Neuronal stem cell (in vitro differentiated cells): ENCODE measurements around the gene EYS.

Source experiments
- DNase-seq: peaks from one replicate; pipeline ENCODE4 v3.0.0-alpha.2; 2013; ENCODE audit warnings: low spot score
- H2AFZ ChIP-seq: one replicate; pipeline ENCODE4 v1.6.1; 2013; ENCODE audit warnings: mild to moderate bottlenecking, low read length, inconsistent platforms
- H2AK5ac ChIP-seq: 2 replicates; pipeline ENCODE4 v1.6.1; 2013; ENCODE audit warnings: low read depth, mild to moderate bottlenecking, inconsistent platforms, low read length, moderate library complexity, mixed read lengths
- H2BK120ac ChIP-seq: 2 replicates; pipeline ENCODE4 v1.6.1; 2013; ENCODE audit warnings: low read depth, mild to moderate bottlenecking, inconsistent platforms, low read length, moderate library complexity, mixed read lengths
- H2BK12ac ChIP-seq: one replicate; pipeline ENCODE4 v1.6.1; 2013; ENCODE audit warnings: low read length, inconsistent platforms
- H2BK15ac ChIP-seq: 2 replicates; pipeline ENCODE4 v1.6.1; 2013; ENCODE audit warnings: mild to moderate bottlenecking, low read length, inconsistent platforms, mixed read lengths
- H2BK5ac ChIP-seq: one replicate; pipeline ENCODE4 v1.6.1; 2013; ENCODE audit warnings: inconsistent platforms, mild to moderate bottlenecking, low read length, moderate library complexity
- H3K14ac ChIP-seq: one replicate; pipeline ENCODE4 v1.6.1; 2013; ENCODE audit warnings: low read length, inconsistent platforms
- H3K18ac ChIP-seq: 2 replicates; pipeline ENCODE4 v1.6.1; 2013; ENCODE audit warnings: low read length, inconsistent platforms
- H3K23ac ChIP-seq: 2 replicates; pipeline ENCODE4 v1.6.1; 2013; ENCODE audit warnings: low read depth, mild to moderate bottlenecking, mixed read lengths, low read length, inconsistent platforms; ENCODE audit not compliant: poor library complexity
- H3K27ac ChIP-seq: replicated peaks from 3 replicates; pipeline ENCODE4 v1.5.1; 2013; ENCODE audit warnings: low read length, inconsistent platforms
- H3K27me3 ChIP-seq, 3 experiments: 2 replicates each; pipeline ENCODE4 v1.6.1; 2013; ENCODE audit warnings: low read length in 3 of 3, mild to moderate bottlenecking in 2 of 3, inconsistent platforms in 1 of 3, low read depth in 1 of 3, mixed read lengths in 1 of 3, moderate library complexity in 1 of 3; ENCODE audit not compliant: control insufficient read depth in 3 of 3, insufficient read depth in 3 of 3
- H3K36me3 ChIP-seq, 2 donors: replicated peaks in 1 of 2; 2 replicates each; pipeline ENCODE4 v1.6.1; 2013; ENCODE audit warnings: low read length in 2 of 2; ENCODE audit not compliant: control insufficient read depth in 2 of 2, insufficient read depth in 2 of 2
- H3K4ac ChIP-seq: 2 replicates; pipeline ENCODE4 v1.6.1; 2013; ENCODE audit warnings: inconsistent platforms, mild to moderate bottlenecking, low read length, moderate library complexity
- H3K4me1 ChIP-seq, 2 donors: 1 replicate in 1 of 2; 2 replicates in 1 of 2; pipeline ENCODE4 v1.6.1; 2013; ENCODE audit warnings: low read length in 2 of 2, low read depth in 1 of 2; ENCODE audit not compliant: control insufficient read depth in 2 of 2, insufficient read depth in 1 of 2
- H3K4me2 ChIP-seq: one replicate; pipeline ENCODE4 v1.6.1; 2013; ENCODE audit warnings: mild to moderate bottlenecking, low read length, inconsistent platforms; ENCODE audit not compliant: insufficient read depth, poor library complexity, severe bottlenecking
- H3K4me3 ChIP-seq, 2 donors: 2 replicates each; pipeline ENCODE4 v1.5.1; 2013; ENCODE audit warnings: low read length in 2 of 2, mild to moderate bottlenecking in 2 of 2, inconsistent platforms in 1 of 2, moderate library complexity in 1 of 2
- H3K79me1 ChIP-seq: one replicate; pipeline ENCODE4 v1.6.1; 2013; ENCODE audit warnings: low read depth, mild to moderate bottlenecking, inconsistent platforms, low read length, moderate library complexity
- H3K9ac ChIP-seq: one replicate; pipeline ENCODE4 v1.6.1; 2013; ENCODE audit warnings: mild to moderate bottlenecking, low read depth, low read length, inconsistent platforms; ENCODE audit not compliant: poor library complexity
- H3K9me3 ChIP-seq, 2 donors: replicated peaks in 1 of 2; 2 replicates each; pipeline versions ENCODE3 to v1.6.1; 2013; ENCODE audit warnings: low read length in 2 of 2, mild to moderate bottlenecking in 2 of 2, inconsistent platforms in 1 of 2, low read depth in 1 of 2, mixed read lengths in 1 of 2, moderate library complexity in 1 of 2; ENCODE audit not compliant: control insufficient read depth in 2 of 2, insufficient read depth in 1 of 2
- H4K8ac ChIP-seq: one replicate; pipeline ENCODE4 v1.6.1; 2013; ENCODE audit warnings: low read depth, mild to moderate bottlenecking, inconsistent platforms, low read length, moderate library complexity
- H4K91ac ChIP-seq: one replicate; pipeline ENCODE4 v1.6.1; 2013; ENCODE audit warnings: low read length, low read depth, mild to moderate bottlenecking, inconsistent platforms; ENCODE audit not compliant: poor library complexity
- WGBS, 2 donors: extraction: QIAGEN DNeasy Blood & Tissue Kit; methylation state at CpG; one replicate each; pipeline ENCODE4 v1.1.7; 2013; ENCODE audit warnings: missing lambda C conversion rate in 2 of 2, mixed read lengths in 1 of 2; ENCODE audit not compliant: insufficient read length in 2 of 2, insufficient replicate concordance in 1 of 2; ENCODE audit errors: extremely low coverage in 2 of 2; 5-methylcytosine and 5-hydroxymethylcytosine counted together

EYS gene

DNA sequence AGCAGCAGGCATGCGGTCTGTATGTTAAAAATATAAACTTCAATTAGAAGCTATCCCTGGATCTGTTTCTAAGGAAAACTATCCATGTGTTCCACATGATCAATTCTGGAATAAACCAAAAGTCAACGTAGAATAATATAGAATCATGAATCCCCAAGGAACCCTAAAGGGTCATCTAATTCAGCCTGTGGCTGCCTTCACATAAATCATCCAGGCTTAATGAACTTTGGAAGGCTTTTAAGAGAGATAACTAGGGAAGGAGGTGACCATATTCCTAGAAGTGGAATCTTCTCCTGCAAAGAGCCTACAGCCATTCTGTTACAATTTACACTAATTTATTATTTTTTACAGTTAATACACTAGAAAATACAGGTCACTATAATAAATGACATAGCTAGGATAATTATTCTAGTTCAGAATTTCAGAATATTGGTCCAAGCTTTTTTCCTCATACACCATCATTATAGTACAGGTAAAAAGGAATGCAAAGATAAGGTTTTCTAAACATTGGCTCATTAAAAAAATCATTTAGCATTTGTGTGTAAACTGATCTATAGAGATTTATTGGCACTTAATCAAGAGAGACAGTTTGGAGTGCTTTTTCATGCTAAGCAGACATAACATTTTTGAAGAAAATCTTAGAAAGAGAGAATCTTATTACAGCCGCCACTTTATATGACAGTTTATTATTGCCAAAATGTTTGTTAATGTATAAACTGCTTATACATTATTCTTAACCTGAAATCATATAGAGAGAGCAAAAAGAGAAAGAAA lies 1220.3 kb downstream of the EYS start:
- no peak overlapping the region for H3K27ac ChIP-seq
- H4K91ac ChIP-seq, result no peak overlapping the region
- no peak for DNase-seq
- peaks cover 0 to 2% of the 10 kb centered on the region in 2 donors for H3K4me1 ChIP-seq
- no peak overlapping the region for H2AK5ac ChIP-seq
- no CpG with 5 or more reads among the region's 3 CpGs for WGBS, 2 donors
- H3K9me3 ChIP-seq, result no peaks in the 10 kb centered on the region
- no peak overlapping the region for H3K4me2 ChIP-seq
- H3K4me3 ChIP-seq, result no peak overlapping the region
- H3K14ac ChIP-seq, result no peak overlapping the region
- no peaks in the 10 kb centered on the region for H3K79me1 ChIP-seq
- H3K27me3 ChIP-seq, result no peaks in the 10 kb centered on the region
- H2BK5ac ChIP-seq, result no peak overlapping the region
- H2AFZ ChIP-seq, result no peak overlapping the region
- H3K18ac ChIP-seq, result no peak overlapping the region
- H3K9ac ChIP-seq, result no peak overlapping the region
- no peak overlapping the region for H3K23ac ChIP-seq
- no peak overlapping the region for H2BK12ac ChIP-seq
- no peak overlapping the region for H2BK15ac ChIP-seq
- H3K36me3 ChIP-seq, result no peaks in the 10 kb centered on the region
- H2BK120ac ChIP-seq, result no peak overlapping the region
- no peak overlapping the region for H3K4ac ChIP-seq
- H4K8ac ChIP-seq, result no peak overlapping the region

DNA sequence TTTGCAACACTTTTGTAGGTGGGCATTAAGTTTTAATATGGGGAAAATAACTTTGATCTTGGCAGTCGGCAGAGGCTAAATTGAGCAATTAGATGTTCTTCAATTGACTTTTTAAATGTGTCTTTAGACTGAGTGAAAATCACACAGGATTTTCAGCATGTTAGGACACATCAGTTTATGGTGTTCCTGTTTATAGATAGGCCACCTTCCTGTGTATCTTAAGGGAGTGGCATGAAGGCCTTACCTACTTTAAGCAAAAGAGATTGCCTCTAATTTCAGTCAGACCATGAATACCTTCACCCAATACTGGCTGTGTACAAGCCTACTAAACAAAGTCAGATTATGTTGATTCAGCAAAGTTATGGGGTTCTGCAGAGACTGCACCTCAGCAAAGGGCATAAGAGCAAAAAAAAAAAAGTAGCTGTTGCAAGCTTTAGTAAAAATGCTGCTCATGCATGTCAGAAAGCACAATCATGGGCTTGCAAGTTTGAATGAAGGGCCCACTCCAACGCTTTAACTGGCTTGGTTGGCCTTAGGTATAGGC lies 1223.0 kb downstream of the EYS start:
- Histone ChIP-seq H3K27me3 (no peaks in the 10 kb centered on the region), H2BK5ac (no peak overlapping the region), H3K27ac (no peak overlapping the region), H3K9ac (no peak overlapping the region), H3K4me1 (peaks cover 0 to 2% of the 10 kb centered on the region in 2 donors), H3K9me3 (no peaks in the 10 kb centered on the region), H2BK15ac (no peak overlapping the region), H3K14ac (no peak overlapping the region), H3K18ac (no peak overlapping the region), H4K8ac (no peak overlapping the region), H3K4me3 (no peak overlapping the region), H2AFZ (no peak overlapping the region), H3K79me1 (no peaks in the 10 kb centered on the region), H4K91ac (no peak overlapping the region), H3K23ac (no peak overlapping the region), H2AK5ac (no peak overlapping the region), H3K4ac (no peak overlapping the region), H2BK12ac (no peak overlapping the region), H3K4me2 (no peak overlapping the region), H3K36me3 (no peaks in the 10 kb centered on the region), H2BK120ac (no peak overlapping the region)
- no CpG with 5 or more reads among the region's 2 CpGs for WGBS, 2 donors
- no peak for DNase-seq

GRCh38 chr6:64482631-64483030 lies 1224.4 kb downstream of the EYS start:
- H3K9me3 ChIP-seq, result no peaks in the 10 kb centered on the region
- no peak overlapping the region for H2BK5ac ChIP-seq
- H2AFZ ChIP-seq, result no peak overlapping the region
- no peak overlapping the region for H3K27ac ChIP-seq
- H3K4me1 ChIP-seq, result no peaks in the 10 kb centered on the region
- H4K91ac ChIP-seq, result no peak overlapping the region
- H3K9ac ChIP-seq, result no peak overlapping the region
- no peak overlapping the region for H3K23ac ChIP-seq
- H2BK120ac ChIP-seq, result no peak overlapping the region
- no peak overlapping the region for H2BK12ac ChIP-seq
- no peak overlapping the region for H3K4ac ChIP-seq
- no peak for DNase-seq
- H4K8ac ChIP-seq, result no peak overlapping the region
- WGBS, 2 donors, result 100% methylated on average over 1 of the region's 2 CpGs; no CpG with 5 or more reads in 1 of the 2 donors
- H3K14ac ChIP-seq, result no peak overlapping the region
- no peaks in the 10 kb centered on the region for H3K79me1 ChIP-seq
- H3K36me3 ChIP-seq, result no peaks in the 10 kb centered on the region
- H3K4me3 ChIP-seq, result no peak overlapping the region
- no peak overlapping the region for H2AK5ac ChIP-seq
- no peak overlapping the region for H2BK15ac ChIP-seq
- no peak overlapping the region for H3K4me2 ChIP-seq
- no peak overlapping the region for H3K18ac ChIP-seq
- H3K27me3 ChIP-seq, result no peaks in the 10 kb centered on the region

DNA sequence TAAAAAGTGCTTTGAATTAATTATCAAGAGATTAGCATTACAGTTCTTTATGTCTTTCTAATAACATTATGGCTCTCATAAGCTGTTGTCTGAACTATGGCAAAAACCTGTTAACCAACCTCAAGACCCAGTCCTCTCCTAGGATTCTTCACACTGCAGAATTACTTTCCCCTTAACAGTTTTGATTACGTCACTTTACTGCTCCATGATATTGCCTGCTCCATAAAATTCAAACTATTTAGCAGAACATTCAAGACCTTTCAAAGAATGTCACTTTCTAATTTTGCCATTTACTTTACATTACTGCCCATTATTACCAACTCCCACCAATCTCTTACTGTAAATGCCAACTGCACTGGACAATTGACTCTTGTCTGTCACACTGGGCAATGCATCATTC lies 1227.9 kb downstream of the EYS start:
- Histone ChIP-seq H3K23ac (no peak overlapping the region), H3K79me1 (no peaks in the 10 kb centered on the region), H2AK5ac (no peak overlapping the region), H3K27ac (no peak overlapping the region), H3K4me1 (peaks cover 0 to 1% of the 10 kb centered on the region in 2 donors), H3K4me3 (no peak overlapping the region), H2BK15ac (no peak overlapping the region), H2BK5ac (no peak overlapping the region), H3K4me2 (no peak overlapping the region), H3K4ac (no peak overlapping the region), H4K8ac (no peak overlapping the region), H3K27me3 (no peaks in the 10 kb centered on the region), H4K91ac (no peak overlapping the region), H3K14ac (no peak overlapping the region), H2BK12ac (no peak overlapping the region), H3K18ac (no peak overlapping the region), H2BK120ac (no peak overlapping the region), H3K9ac (no peak overlapping the region), H3K36me3 (no peaks in the 10 kb centered on the region), H2AFZ (no peak overlapping the region), H3K9me3 (no peaks in the 10 kb centered on the region)
- DNase-seq, result no peak
- no CpG with 5 or more reads among the region's 1 CpG for WGBS, 2 donors
